NCI-H1694 (cell line): ENCODE measurements around the gene ADPGK.
"Not testable (repeated sequence)": the region's sequence is repeated elsewhere in the genome, so short reads cannot be mapped to it uniquely, and the experiment has no call there.

ENCODE experiments used
- DNase-seq: peaks from one replicate; lab custom pipeline; 2025; lab: John Stamatoyannopoulos, UW

The ADPGK gene

GRCh38 chr15:72749700-72750099 is 33.9 kb downstream of the ADPGK start:
- no peak for DNase-seq

GRCh38 chr15:72740219-72740618 is 43.3 kb downstream of the ADPGK start:
- no peak for DNase-seq

- no peak for DNase-seq
Observed at GRCh38 chr15:72737723-72738122, 45.8 kb downstream of the ADPGK start.

- DNase-seq: no peak
Observed at GRCh38 chr15:72737061-72737460, 46.5 kb downstream of the ADPGK start.

GRCh38 chr15:72735111-72735510 is 48.4 kb downstream of the ADPGK start:
- DNase-seq: no peak

GRCh38 chr15:72733941-72734738 is 49.4 kb downstream of the ADPGK start:
- no peak for DNase-seq

GRCh38 chr15:72732516-72732915 is 51.0 kb downstream of the ADPGK start:
- DNase-seq: no peak

- DNase-seq: no peak
Observed at GRCh38 chr15:72732086-72732485, 51.5 kb downstream of the ADPGK start.

GRCh38 chr15:72728821-72729220 is 54.7 kb downstream of the ADPGK start:
- DNase-seq: no peak

GRCh38 chr15:72728249-72728648 is 55.3 kb downstream of the ADPGK start:
- DNase-seq: not testable (repeated sequence)

GRCh38 chr15:72727154-72727553 is 56.4 kb downstream of the ADPGK start:
- DNase-seq: no peak

GRCh38 chr15:72725851-72726250 is 57.7 kb downstream of the ADPGK start:
- not testable (repeated sequence) for DNase-seq

- no peak for DNase-seq
Observed at GRCh38 chr15:72725446-72725845, 58.1 kb downstream of the ADPGK start.

GRCh38 chr15:72724028-72724427 is 59.5 kb downstream of the ADPGK start:
- DNase-seq: no peak

- DNase-seq: peak; percentile 54
Observed at GRCh38 chr15:72722071-72722696, 61.4 kb downstream of the ADPGK start.

- not testable (repeated sequence) for DNase-seq
Observed at GRCh38 chr15:72708551-72709303, 74.8 kb downstream of the ADPGK start.

GRCh38 chr15:72706266-72706665 is 77.3 kb downstream of the ADPGK start:
- DNase-seq: no peak
